DOHH2 (cell line): ENCODE measurements around the gene RAVER2.

Source experiments
- CTCF ChIP-seq: fragments of 200-600 bp; sonication (generic); IDR thresholded peaks from one replicate; pipeline ENCODE4 v1.5.1; 2014; ENCODE audit warnings: antibody characterized with exemption, mild to moderate bottlenecking, low read depth, low read length; ENCODE audit not compliant: poor library complexity, severe bottlenecking
- EZH2phosphoT487 ChIP-seq: fragments of 200-600 bp; sonication (generic); IDR thresholded peaks from 2 replicates; pipeline ENCODE4 v1.6.1; 2017; ENCODE audit warnings: borderline replicate concordance, mild to moderate bottlenecking, antibody characterized with exemption, low read length, moderate library complexity, mixed read lengths

DNA sequence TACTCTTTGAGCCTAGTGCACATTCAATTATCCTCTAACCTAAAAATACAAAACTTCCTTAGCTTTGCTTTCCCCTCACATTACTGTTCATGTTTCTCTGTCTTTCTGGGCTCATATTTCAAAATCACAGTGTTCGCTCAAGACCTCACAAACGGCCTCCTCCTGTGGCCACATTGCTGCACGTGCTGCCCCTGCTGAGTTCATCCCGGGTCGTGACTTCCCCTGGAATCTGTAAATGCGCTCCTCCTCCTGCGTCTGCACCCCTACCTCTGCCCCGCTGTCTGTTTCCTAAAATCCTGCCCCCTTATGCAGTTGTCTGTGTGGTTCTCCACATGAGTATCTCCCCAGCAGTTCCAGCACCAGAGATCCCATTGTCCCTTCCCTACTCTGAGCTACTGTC lies 45.5 kb upstream of the RAVER2 start:
- TF ChIP-seq CTCF (no peak), EZH2phosphoT487 (no peak)
